GM12878 (cell line): Measurements from ENCODE around the gene KLF9. TPM values are rescaled to one million over a fixed set of nuclear protein-coding genes. Genes with fewer than 3 reads are reported as not detected.
A peak's percentile ranks its signal among the peaks of the same experiment; 100 is the strongest.

Source experiments
- CREM ChIP-seq: IDR thresholded peaks from 2 replicates; pipeline ENCODE4 v1.6.1; 2014; ENCODE audit warnings: antibody characterized with exemption, low read depth
- EP300 ChIP-seq, 2 experiments: fragments of 150-350 bp in 1 of 2; IDR thresholded peaks; 2 replicates each; pipeline ENCODE4 v1.6.1; 2011 to 2012; ENCODE audit warnings: low read depth in 2 of 2, low read length in 2 of 2, borderline replicate concordance in 1 of 2, improper control_type of control experiment in 1 of 2, inconsistent platforms in 1 of 2; ENCODE audit not compliant: control insufficient read depth in 1 of 2
- HCFC1 ChIP-seq: fragments of 150-350 bp; IDR thresholded peaks from 2 replicates; pipeline ENCODE4 v1.6.1; 2014; ENCODE audit warnings: low read length
- IKZF1 ChIP-seq: fragments of 450-650 bp; conservative IDR thresholded peaks from 2 replicates; pipeline ENCODE4 v1.6.1; 2017; ENCODE audit warnings: antibody characterized with exemption, mild to moderate bottlenecking
- MTA2 ChIP-seq: fragments of 450-650 bp; IDR thresholded peaks from 2 replicates; pipeline ENCODE4 v1.6.1; 2016; ENCODE audit warnings: low read depth, mild to moderate bottlenecking, moderate library complexity
- MYC ChIP-seq: IDR thresholded peaks from 2 replicates; pipeline ENCODE4 v1.6.1; 2011; ENCODE audit warnings: mild to moderate bottlenecking, low read length, moderate library complexity, inconsistent platforms; ENCODE audit not compliant: insufficient read depth, insufficient replicate concordance, insufficient read length, severe bottlenecking
- NBN ChIP-seq: fragments of 450-650 bp; IDR thresholded peaks from 2 replicates; pipeline ENCODE4 v1.6.1; 2016
- SPI1 ChIP-seq: IDR thresholded peaks from 2 replicates; pipeline ENCODE4 v1.6.1; 2011; ENCODE audit warnings: low read depth, mild to moderate bottlenecking, low read length, moderate library complexity, borderline replicate concordance; ENCODE audit not compliant: insufficient read depth
- TCF3 ChIP-seq: IDR thresholded peaks from 2 replicates; pipeline ENCODE4 v1.6.1; 2012; ENCODE audit warnings: low read depth, mild to moderate bottlenecking, low read length, borderline replicate concordance; ENCODE audit not compliant: insufficient read depth
- YBX1 ChIP-seq: fragments of 450-650 bp; IDR thresholded peaks from 2 replicates; pipeline ENCODE4 v1.6.1; 2016; ENCODE audit warnings: antibody characterized with exemption
- polyA plus RNA-seq, 11 experiments: library from polyadenylated mRNA; depleted of rRNA in 4 of 11; unstranded in 6 of 11; stranded (reverse) in 5 of 11; fragments of >200 nt; fragmentation: Nextera tagmentation in 4 of 11; fragmentation: Illumina TruSeq in 1 of 11; extraction: Ambion mirVana in 4 of 11; extraction: Trizol in 1 of 11; gene quantifications; 1 replicate in 1 of 11; 2 replicates in 10 of 11; pipeline versions ENCODE4 v1.2.1 to v1.2.3, GENCODE V29; 2011 to 2016; ENCODE audit warnings: inconsistent platforms in 2 of 11, missing spikeins in 2 of 11, low read depth in 1 of 11
- total RNA-seq, 4 experiments: library from RNA; depleted of rRNA in 3 of 4; stranded (reverse); fragments of >200 nt in 3 of 4; fragmentation: Illumina TruSeq in 1 of 4; extraction: Trizol in 1 of 4; gene quantifications; 2 replicates each; pipeline versions ENCODE4 v1.2.1 to v1.2.3, GENCODE V29; 2013 to 2021
- TF ChIP-seq, protein P1 (sequence below): IDR thresholded peaks from 2 replicates; pipeline ENCODE4 v1.6.1; 2011; ENCODE audit warnings: mild to moderate bottlenecking, low read depth, low read length, moderate library complexity; ENCODE audit not compliant: insufficient replicate concordance
- TF ChIP-seq, protein P2 (sequence below): fragments of 450-650 bp; IDR thresholded peaks from 2 replicates; pipeline ENCODE4 v1.6.1; 2016; ENCODE audit warnings: mild to moderate bottlenecking

KLF9 gene
- total and polyA plus RNA-seq, 10 of the 15 experiments (the other 5 are each of a cell fraction or from before 2014, with no cell fraction given) = 0.09 to 0.96 (median 0.83) TPM

DNA sequence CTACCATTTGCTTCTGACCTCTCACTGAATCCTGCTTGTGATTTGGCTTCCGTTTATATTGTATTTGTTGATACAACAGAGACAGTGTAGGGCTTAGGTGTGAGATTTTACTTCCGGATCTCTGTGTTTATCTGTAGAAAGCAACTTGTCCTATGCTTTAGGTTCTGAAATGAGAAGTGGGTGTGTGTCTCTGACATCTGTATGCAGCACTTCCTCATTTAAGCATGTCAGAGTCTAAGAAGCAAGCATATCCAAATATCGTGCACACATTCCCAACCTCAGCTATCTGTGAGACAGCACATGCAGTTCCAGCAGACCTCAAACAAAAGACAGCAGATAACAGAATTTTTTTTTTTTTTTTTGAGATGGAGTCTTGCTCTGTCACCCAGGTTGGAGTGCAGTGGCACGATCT, 16.3 kb downstream of the KLF9 start (continued):
- TF ChIP-seq HCFC1 (no peak), IKZF1 (peak; percentile 27; the same call in 1 of the 2 replicates), SPI1 (peak; percentile 99), CREM (no peak), TCF3 (no peak), NBN (peak; percentile 63), MYC (no peak), EP300 (IDR thresholded peaks at IDR 0.05; ENCODE audit: borderline replicate concordance in 1 of 2, control insufficient read depth in 1 of 2, low read depth in 2 of 2, low read length in 2 of 2) (peak in 1 of 2 experiments; percentile 27; a peak in 1 of 4 replicates), YBX1 (no peak), MTA2 (peak; percentile 23; the same call in 1 of the 2 replicates)
- TF ChIP-seq, protein P1, sequence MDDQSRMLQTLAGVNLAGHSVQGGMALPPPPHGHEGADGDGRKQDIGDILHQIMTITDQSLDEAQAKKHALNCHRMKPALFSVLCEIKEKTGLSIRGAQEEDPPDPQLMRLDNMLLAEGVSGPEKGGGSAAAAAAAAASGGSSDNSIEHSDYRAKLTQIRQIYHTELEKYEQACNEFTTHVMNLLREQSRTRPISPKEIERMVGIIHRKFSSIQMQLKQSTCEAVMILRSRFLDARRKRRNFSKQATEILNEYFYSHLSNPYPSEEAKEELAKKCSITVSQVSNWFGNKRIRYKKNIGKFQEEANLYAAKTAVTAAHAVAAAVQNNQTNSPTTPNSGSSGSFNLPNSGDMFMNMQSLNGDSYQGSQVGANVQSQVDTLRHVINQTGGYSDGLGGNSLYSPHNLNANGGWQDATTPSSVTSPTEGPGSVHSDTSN = no peak
- TF ChIP-seq, protein P2, sequence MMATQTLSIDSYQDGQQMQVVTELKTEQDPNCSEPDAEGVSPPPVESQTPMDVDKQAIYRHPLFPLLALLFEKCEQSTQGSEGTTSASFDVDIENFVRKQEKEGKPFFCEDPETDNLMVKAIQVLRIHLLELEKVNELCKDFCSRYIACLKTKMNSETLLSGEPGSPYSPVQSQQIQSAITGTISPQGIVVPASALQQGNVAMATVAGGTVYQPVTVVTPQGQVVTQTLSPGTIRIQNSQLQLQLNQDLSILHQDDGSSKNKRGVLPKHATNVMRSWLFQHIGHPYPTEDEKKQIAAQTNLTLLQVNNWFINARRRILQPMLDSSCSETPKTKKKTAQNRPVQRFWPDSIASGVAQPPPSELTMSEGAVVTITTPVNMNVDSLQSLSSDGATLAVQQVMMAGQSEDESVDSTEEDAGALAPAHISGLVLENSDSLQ = peak; percentile 40; the same call in 1 of the 2 replicates
